Measurements from ENCODE around the gene MICU1.
"Not testable (repeated sequence)": the region's sequence is repeated elsewhere in the genome, so short reads cannot be mapped to it uniquely, and the experiment has no call there.

The MICU1 gene

GRCh38 chr10:72328829-72329204, 297.1 kb downstream of the MICU1 start:
- H3K4me1 ChIP-seq (ENCODE audit: control insufficient read depth, low read length) = peaks cover 72% of the 10 kb centered on the region

GRCh38 chr10:72328045-72328828, 297.6 kb downstream of the MICU1 start:
- Histone ChIP-seq H3K36me3 (ENCODE audit: control insufficient read depth, low read length) (peaks cover 5% of the 10 kb centered on the region), H4K20me1 (ENCODE audit: control insufficient read depth, insufficient read depth, low read depth, low read length) (no peaks in the 10 kb centered on the region), H3F3A (ENCODE audit: control insufficient read depth, insufficient read depth) (peaks cover 2% of the 10 kb centered on the region), H3K9me3 (ENCODE audit: control insufficient read depth, insufficient read depth, low read length) (no peaks in the 10 kb centered on the region), H3K4me2 (ENCODE audit: low read length) (peak overlapping the region; percentile 70), H3K4me1 (ENCODE audit: control insufficient read depth, low read length) (peaks cover 72% of the 10 kb centered on the region), H3K27me3 (ENCODE audit: control insufficient read depth, low read length) (no peaks in the 10 kb centered on the region), H3K9me2 (replicated peaks; ENCODE audit: control insufficient read depth, low read length) (no peaks in the 10 kb centered on the region), H3K79me2 (ENCODE audit: control insufficient read depth, low read length) (peaks cover 2% of the 10 kb centered on the region; the same call in 1 of the 2 replicates), H3K4me3 (ENCODE audit: low read length) (peak overlapping the region; percentile 58), H3K27ac (ENCODE audit: low read depth, low read length) (peak overlapping the region; percentile 90)
- TF ChIP-seq CTCF (IDR thresholded peaks at IDR 0.05; ENCODE audit: low read depth, low read length, poor library complexity, severe bottlenecking) = peak; percentile 84
- no peak for TF ChIP-seq EZH2phosphoT487 (IDR thresholded peaks at IDR 0.05; ENCODE audit: borderline replicate concordance, low read length)

More at GRCh38 chr10:72328829-72329204, 297.1 kb downstream of the MICU1 start:
- Histone ChIP-seq H4K20me1 (ENCODE audit: control insufficient read depth, insufficient read depth, low read depth, low read length) (no peaks in the 10 kb centered on the region), H3K79me2 (ENCODE audit: control insufficient read depth, low read length) (peaks cover 2% of the 10 kb centered on the region; the same call in 1 of the 2 replicates), H3K9me3 (ENCODE audit: control insufficient read depth, insufficient read depth, low read length) (no peaks in the 10 kb centered on the region), H3F3A (ENCODE audit: control insufficient read depth, insufficient read depth) (peaks cover 7% of the 10 kb centered on the region), H3K9me2 (replicated peaks; ENCODE audit: control insufficient read depth, low read length) (no peaks in the 10 kb centered on the region), H3K36me3 (ENCODE audit: control insufficient read depth, low read length) (peaks cover 10% of the 10 kb centered on the region), H3K27ac (ENCODE audit: low read depth, low read length) (peak overlapping the region; percentile 90), H3K4me2 (ENCODE audit: low read length) (peak overlapping the region; percentile 70), H3K4me3 (ENCODE audit: low read length) (peak overlapping the region; percentile 58), H3K27me3 (ENCODE audit: control insufficient read depth, low read length) (no peaks in the 10 kb centered on the region)
- TF ChIP-seq EZH2phosphoT487 (IDR thresholded peaks at IDR 0.05; ENCODE audit: borderline replicate concordance, low read length) (no peak), CTCF (IDR thresholded peaks at IDR 0.05; ENCODE audit: low read depth, low read length, poor library complexity, severe bottlenecking) (no peak)

GRCh38 chr10:72326665-72327603, 298.9 kb downstream of the MICU1 start:
- not testable (repeated sequence) for H3F3A ChIP-seq (ENCODE audit: control insufficient read depth, insufficient read depth); H3K27me3 ChIP-seq (ENCODE audit: control insufficient read depth, low read length); H4K20me1 ChIP-seq (ENCODE audit: control insufficient read depth, insufficient read depth, low read depth, low read length); H3K36me3 ChIP-seq (ENCODE audit: control insufficient read depth, low read length); H3K4me3 ChIP-seq (ENCODE audit: low read length); H3K27ac ChIP-seq (ENCODE audit: low read depth, low read length); H3K4me2 ChIP-seq (ENCODE audit: low read length); H3K79me2 ChIP-seq (ENCODE audit: control insufficient read depth, low read length); H3K9me2 ChIP-seq (replicated peaks; ENCODE audit: control insufficient read depth, low read length); H3K9me3 ChIP-seq (ENCODE audit: control insufficient read depth, insufficient read depth, low read length)
- peaks cover 73% of the 10 kb centered on the region for H3K4me1 ChIP-seq (ENCODE audit: control insufficient read depth, low read length)

GRCh38 chr10:72325243-72326175, 300.4 kb downstream of the MICU1 start:
- not testable (repeated sequence) for H3K4me3 ChIP-seq (ENCODE audit: low read length); H3K36me3 ChIP-seq (ENCODE audit: control insufficient read depth, low read length); H3K9me3 ChIP-seq (ENCODE audit: control insufficient read depth, insufficient read depth, low read length); H3K79me2 ChIP-seq (ENCODE audit: control insufficient read depth, low read length); H3K9me2 ChIP-seq (replicated peaks; ENCODE audit: control insufficient read depth, low read length); H3K27ac ChIP-seq (ENCODE audit: low read depth, low read length); H3K27me3 ChIP-seq (ENCODE audit: control insufficient read depth, low read length); H4K20me1 ChIP-seq (ENCODE audit: control insufficient read depth, insufficient read depth, low read depth, low read length); H3K4me2 ChIP-seq (ENCODE audit: low read length)
- Histone ChIP-seq H3F3A (ENCODE audit: control insufficient read depth, insufficient read depth) (peaks cover 16% of the 10 kb centered on the region), H3K4me1 (ENCODE audit: control insufficient read depth, low read length) (peaks cover 74% of the 10 kb centered on the region)
